ENCODE results near the gene CROCC2.

DNA sequence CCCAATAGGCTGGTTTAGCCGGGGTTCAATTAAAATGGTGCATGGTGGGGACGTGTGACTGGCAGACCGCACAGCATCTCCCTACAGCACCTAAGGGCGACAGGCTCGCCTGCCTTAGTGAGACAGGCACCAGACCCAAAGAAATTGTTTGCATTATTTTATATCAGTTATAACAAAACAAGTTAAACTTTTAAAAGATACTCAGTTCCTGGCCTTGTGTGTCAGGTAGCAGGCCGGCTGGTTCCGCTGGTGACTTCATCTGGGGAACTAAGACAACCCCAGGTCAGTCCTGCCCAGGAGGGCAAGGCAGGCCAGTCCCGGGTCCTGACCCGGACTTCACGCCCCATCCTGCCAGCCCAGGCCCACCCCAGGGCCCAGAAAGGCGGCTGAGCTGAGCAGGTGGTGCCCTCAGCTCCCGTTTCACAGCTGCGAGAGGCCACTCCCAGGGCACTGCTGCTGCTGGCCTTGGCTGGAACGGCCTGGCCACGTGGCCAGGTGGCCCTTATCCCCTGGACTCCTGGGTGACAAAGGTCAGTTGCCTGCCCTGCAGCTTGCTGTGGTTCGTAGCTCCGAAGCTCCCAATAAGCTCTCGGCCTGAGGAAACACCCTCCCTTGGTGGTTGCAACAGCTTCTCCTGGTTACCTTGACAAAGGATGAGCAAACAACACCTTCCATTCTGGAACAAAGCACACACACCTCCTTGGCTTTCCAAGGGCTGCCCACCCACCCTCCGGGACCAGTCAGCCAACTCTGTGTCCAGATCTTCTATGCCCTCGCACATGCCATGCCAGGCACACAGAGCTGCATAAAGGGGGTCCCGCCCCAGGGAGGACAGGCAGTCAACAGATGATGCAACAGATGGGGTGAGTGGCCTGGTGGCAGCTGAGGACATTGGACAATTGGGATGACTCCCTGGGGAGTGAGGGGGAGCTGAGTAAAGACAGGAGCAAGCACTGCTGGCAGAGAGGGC lies 48.8 kb upstream of the CROCC2 start:
- TF ChIP-seq, protein P1, sequence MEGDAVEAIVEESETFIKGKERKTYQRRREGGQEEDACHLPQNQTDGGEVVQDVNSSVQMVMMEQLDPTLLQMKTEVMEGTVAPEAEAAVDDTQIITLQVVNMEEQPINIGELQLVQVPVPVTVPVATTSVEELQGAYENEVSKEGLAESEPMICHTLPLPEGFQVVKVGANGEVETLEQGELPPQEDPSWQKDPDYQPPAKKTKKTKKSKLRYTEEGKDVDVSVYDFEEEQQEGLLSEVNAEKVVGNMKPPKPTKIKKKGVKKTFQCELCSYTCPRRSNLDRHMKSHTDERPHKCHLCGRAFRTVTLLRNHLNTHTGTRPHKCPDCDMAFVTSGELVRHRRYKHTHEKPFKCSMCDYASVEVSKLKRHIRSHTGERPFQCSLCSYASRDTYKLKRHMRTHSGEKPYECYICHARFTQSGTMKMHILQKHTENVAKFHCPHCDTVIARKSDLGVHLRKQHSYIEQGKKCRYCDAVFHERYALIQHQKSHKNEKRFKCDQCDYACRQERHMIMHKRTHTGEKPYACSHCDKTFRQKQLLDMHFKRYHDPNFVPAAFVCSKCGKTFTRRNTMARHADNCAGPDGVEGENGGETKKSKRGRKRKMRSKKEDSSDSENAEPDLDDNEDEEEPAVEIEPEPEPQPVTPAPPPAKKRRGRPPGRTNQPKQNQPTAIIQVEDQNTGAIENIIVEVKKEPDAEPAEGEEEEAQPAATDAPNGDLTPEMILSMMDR (conservative IDR thresholded peaks at IDR 0.05; ENCODE audit: low read length) = no peak
- no peak for TF ChIP-seq EZH2phosphoT487 (IDR thresholded peaks at IDR 0.05; ENCODE audit: borderline replicate concordance, low read depth, low read length)
